Measurements from ENCODE around the gene R3HDML. TPM values are rescaled to one million over a fixed set of nuclear protein-coding genes. Genes with fewer than 3 reads are reported as not detected.

R3HDML gene
- total and polyA plus RNA-seq, 2 of the 13 experiments (the other 11 are each of a cell fraction or from before 2014, with no cell fraction given) = not detected

GRCh38 chr20:44336086-44336485 lies 757 bp upstream of the R3HDML start (continued):
- TF ChIP-seq ZNF687 (CRISPR knock-in tag; IDR thresholded peaks at IDR 0.05) (peak; percentile 52; the same call in 1 of the 2 replicates), REPIN1 (CRISPR knock-in tag; IDR thresholded peaks at IDR 0.05; ENCODE audit: borderline replicate concordance, low read depth) (no peak), ZNF564 (CRISPR knock-in tag; IDR thresholded peaks at IDR 0.05) (peak; percentile 71; the same call in 1 of the 2 replicates), ZNF672 (CRISPR knock-in tag; IDR thresholded peaks at IDR 0.05) (no peak), RAD21 (CRISPR knock-in tag; IDR thresholded peaks at IDR 0.05) (no peak), ZMYM2 (CRISPR knock-in tag; IDR thresholded peaks at IDR 0.05) (no peak), LRRFIP1 (CRISPR knock-in tag; conservative IDR thresholded peaks at IDR 0.05) (no peak), REST (IDR thresholded peaks at IDR 0.05; ENCODE audit: borderline replicate concordance in 1 of 2, low read depth in 1 of 2, low read length in 2 of 2) (no peak), HHEX (CRISPR knock-in tag; IDR thresholded peaks at IDR 0.05) (no peak), GZF1 (CRISPR knock-in tag; IDR thresholded peaks at IDR 0.05) (no peak), ZNF407 (CRISPR knock-in tag; IDR thresholded peaks at IDR 0.05; ENCODE audit: not compliant biosample characterization) (no peak)

All from HepG2 (cell line).